Measurements from ENCODE around the gene PCSK4.
"Not testable (repeated sequence)": the region's sequence is repeated elsewhere in the genome, so short reads cannot be mapped to it uniquely, and the experiment has no call there.

The PCSK4 gene

DNA sequence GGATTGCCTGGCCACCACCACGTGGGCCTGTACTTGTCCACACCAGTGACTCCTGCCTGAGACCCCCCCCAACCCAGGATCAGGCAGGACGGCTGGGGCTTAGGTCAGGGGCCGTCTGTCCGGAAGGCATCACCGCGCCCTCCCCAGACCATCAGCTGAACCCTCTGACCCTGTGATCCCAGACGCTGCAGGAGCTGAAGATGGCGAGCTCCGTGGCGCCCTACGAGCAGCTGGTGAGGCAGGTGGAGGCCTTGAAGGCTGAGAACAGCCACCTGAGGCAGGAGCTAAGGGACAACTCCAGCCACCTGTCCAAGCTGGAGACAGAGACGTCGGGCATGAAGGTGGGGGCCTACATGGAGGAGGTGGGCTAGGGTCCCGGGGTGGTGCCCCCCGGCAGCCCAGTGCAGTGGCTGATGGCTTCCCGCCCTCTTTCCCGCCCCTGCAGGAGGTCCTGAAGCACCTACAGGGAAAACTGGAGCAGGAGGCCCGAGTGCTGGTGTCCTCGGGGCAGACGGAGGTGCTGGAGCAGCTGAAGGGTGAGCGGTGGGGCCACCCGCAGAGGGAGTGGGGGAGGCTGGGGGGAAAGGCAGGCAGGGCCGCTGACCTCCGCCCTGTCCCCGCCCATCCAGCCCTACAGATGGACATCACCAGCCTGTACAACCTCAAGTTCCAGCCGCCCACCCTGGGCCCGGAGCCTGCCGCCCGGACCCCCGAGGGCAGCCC, 37.2 kb downstream of the PCSK4 start:
- DNase-seq (no peak), ATAC-seq (no peak)

DNA sequence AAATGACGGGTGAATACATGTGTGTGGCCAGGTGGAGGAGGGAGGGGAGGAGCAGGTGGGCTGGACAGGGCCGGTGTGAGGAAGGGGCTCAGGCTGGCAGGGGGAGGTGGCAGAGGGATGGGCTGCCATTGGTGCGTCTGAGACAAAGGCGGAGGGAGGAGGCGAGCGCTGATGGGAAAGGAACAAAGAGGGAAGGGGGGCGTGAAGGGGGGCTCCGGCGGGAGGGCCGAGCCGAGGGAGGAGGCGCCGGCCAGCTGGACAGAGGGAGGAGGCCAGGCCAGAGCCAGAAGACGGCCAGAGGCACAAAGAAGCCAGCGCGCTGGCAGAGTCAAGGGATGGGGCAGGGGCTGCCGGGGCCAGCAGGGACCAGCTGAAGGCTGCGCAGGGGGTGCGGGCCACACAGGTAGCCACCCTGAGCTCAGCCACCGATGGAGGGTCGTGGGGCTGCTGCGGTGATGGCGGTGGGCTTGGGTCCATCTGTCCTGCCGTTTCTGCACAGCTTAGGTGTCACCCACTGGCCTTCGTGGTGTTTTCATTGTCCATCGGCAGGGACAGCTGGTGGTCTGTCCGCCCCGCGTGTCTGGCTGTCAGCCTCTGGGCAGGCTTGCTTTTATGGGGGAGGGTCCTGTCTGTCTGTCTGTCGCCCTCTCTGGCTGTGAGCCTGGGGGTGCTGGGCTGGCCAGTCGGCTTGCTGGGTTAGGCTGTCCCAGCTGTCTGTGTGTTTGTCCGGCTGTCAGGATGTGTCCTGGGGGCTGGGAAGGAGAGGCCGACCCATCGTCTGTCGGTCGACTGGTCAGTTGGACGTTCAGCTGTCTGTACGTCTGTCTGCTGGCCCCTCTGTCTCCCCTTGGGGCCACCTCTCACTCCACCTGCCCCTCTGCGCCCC, 38.0 kb downstream of the PCSK4 start:
- ATAC-seq (no peak), DNase-seq (no peak)

DNA sequence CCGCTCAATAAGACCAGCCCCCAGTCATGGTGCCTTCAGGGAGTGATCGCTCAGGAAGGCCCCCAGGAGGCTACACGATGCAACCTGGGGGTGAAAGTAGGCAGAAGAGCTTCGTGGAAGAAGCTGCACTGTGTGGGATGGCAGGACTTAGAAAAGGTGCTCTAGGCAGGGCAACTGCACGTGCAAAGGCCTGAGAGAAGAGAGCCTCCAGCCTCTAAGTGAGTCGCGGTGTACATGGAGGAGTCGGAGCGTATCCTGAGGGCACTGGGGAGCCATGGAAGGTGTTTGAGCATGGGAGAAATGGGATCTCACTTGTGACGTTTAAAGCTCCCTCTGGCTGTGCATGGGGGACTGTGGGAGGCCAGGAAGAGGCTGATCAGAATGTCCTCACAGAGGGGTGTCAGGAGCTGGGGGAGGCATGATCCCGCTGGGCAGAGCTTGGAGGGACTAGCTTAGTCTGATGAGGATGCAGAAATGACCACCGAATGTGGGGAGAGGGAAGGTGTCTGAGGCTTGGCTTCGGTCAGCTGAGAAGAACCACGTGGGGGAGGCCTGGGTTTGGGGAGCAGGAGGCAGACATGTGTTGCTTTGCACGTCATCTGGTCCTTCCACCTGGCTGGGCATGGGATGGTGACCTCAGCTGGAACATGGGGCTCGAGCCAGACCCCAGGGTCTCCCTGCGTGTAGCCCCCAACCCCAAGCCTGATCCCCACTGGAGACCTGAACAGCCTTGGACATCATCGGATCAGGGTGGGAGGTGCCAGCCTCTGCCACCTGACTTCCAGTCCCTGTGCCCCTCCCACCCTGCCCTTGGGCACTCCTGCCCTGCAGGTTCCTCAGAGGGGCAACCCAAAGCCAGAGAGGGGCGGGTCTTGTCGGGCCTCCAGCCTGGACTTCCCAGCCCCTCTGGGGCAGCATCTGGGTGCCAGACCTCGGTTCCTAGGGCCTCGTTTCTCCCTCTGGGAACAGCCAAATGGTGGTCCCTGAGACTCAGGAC, 39.1 kb downstream of the PCSK4 start:
- DNase-seq, result no peak
- ATAC-seq, result no peak

DNA sequence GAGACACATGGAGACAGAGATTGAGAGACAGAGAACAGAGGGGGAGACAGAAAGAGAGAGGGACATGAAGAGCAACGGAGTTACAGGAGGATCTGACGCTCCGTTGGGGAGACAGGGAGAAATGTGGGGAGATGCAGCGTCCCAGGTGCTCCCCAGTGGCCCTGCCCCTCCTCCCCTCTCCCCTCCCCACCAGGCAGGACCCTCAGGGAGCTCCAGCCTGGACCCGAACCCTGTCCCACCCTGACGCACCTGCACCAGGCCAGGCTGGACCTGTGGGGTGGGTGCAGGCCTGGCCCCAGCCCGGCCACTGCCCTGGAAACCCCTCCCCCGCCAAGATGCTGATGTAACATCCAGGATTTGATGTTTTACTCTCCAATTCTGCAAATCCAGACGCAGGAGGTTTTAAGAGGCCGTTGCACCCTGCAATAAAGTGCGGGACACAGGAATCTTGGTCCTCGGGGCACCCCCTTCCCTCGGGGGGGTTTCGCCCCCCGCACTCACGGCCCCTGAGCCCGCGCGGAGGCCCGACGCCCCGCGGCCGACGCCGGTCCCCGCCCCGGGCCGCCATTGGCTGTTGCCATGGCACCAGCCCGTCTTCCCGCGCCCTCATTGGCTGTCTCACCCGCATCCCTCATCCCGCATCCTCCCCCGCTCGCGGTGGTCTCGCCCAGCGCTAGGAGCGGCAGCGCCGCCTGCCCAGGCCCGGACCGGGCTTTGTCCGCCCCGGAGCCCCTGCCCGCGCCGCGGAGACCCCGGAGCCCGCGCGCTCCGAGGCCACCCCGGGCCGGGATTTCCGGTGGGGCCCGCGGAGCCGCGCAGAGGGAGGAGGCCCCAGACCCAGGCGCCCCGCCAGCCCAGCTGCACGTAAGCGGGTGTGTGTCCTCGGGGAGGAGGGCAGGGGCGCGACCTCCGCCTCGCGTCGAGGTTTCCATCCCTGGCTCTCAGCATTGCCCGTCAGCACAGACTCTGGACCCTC, 40.4 kb downstream of the PCSK4 start, which contains the start of gene APC2:
TSS of gene APC2 (plus strand) at position 655 of the 976 bp plus-strand sequence. CDS start 2,881 bp downstream, outside the sequence.
- ATAC-seq, result no peak
- DNase-seq, result peak; percentile 56

DNA sequence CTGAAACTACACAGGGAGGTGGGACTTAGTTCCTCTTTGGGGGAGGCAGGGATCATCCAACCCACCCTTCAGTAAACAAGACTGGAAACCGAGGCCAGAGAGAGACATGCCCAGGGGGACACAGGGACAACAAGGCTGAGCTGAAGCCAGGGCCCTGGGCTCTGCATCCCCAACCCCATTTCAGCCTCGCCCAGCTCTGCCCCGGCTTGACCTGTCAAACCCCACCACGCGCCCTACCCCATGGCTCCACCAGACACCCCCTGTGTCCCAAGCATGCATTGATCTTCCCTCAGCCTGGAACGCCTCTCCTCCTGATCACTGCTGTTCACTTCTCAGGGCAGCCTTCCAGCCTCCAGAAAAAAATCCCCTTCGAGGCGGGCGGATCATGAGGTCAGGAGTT, 42.2 kb downstream of the PCSK4 start:
- no peak for ATAC-seq
- DNase-seq, result no peak

DNA sequence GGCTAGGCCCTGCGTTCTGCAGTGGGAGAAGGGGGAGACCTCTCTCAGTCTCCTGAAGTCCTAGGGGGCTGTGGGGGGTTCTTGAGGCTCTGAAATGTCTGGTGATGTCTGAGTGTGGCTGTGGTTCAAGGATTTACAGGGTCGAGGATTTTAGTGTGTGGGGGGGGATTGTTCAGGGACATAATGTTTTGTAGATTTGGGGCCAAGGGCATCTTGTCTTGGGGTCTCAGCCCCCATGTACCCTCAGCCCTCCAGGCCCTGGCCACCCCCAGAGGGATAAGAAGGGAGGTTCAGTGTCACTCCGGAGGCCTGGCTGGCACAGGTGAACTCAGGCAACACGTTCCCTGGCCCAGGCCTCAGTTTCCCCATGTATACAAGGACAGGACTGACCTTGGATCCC, 42.6 kb downstream of the PCSK4 start:
- no peak for ATAC-seq
- DNase-seq, result no peak

DNA sequence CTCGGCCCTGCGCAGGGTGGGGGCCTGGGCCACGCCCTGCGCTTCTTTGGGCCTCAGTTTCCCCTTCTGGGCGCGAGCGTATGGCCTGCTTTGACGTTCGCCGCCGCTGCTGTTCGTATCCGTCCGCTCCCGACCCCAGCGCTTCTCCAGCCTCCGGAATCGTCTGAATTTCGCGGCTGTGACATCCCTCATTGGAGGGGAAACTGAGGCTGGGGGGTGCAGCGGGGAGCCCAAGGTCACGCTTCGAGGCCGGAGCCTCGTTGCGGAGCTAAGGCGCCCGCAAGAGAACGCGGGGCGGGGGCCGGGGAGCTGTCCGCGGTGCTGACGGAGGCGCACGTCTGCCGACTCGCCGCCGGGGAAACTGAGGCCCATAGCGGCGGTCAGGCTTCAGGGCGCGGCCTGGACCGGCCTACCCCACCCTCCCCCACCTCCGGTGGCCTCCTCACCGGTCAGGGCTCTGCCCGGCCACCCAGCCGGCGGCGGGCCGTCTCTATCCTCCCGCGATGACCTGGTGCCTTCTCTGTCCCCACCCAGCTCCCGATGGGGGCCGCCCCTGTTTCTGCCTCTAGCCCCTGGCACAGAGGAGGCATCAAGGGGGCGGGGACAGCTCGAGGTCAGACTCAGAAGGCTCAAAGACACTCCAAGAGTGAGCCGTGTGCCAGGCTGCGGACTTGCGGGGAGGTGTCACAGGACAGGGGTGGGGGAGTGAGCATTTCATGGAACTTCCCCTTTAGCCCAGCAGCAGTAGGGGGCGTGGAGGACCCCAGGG, 43.3 kb downstream of the PCSK4 start:
- DNase-seq, result peak; percentile 41
- no peak for ATAC-seq

DNA sequence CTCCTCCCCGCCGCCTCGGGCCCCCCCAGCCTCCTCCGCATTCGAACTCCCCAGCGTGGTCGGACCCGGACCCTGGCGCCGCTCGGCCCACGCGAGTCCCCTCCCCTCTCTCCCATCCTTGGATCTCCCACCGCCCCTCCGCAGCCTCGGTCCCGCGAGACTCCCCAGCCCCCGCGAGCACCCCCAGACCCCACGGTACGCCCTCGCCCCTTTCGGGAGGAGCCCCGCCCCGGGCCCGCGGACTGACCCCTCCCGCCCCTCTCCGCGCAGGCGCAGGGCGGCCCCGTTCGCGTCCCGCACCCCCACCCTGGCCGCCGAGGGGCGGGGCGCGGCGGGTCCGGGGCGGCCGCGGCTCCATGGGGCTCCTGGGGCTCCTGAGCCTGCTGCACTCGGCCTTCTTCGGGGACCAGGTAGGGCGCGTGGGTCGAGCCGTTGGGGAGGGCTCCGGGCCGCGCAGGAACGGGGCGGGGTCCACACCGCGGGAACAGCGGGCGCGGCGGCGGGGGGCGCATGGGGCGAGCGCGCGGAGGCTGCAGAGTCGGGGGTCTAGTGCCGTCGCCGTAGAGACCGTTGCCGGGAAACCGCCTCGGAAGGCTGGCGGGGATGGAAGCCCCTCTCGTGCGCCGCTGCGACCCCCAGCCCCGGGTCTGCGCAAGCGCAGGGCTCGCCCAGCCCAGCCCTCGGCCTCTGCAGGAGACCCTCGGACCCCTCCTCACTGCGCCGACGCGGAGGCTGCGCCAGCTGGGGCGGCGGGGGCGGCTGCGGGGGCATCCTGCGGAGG, 44.0 kb downstream of the PCSK4 start:
- ATAC-seq (no peak), DNase-seq (peak; percentile 34)

DNA sequence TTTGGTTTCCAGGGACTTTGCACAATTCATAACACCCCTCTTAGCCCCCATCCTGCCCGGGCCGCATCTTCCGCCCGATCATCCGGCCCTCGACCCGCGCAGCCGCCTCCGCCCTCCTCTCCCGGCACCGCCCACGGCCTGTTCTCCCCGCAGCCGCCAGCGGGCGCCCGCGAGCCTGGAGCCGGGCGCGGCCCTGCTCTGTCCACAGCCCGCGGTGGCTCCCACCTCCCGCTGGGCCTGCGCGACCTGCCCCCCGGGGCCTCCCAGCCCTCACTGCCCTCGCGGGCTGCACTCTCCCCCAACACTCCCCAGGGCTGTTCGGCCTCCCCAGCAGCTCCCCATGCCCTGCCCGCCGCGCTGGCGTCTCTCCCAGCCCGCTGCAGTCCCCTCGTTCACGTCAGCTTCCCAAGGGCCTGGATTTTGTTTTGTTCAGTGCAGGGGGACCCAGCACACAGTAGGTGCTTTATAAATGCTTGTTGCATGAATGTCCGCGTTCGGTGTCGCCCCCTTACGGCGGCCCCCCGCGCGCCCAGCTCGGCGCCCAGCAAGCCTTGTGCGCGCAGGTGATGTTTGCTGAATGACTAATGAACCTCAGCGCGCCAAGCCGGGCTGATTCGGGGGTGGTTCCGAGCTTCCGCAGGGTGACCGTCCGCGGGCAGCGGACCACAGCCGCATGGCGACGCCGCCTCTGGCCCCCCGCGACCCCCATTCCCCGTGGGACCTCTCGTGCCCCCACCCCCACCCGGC, 44.8 kb downstream of the PCSK4 start:
- peak; percentile 89 for DNase-seq
- peak; percentile 74 for ATAC-seq

DNA sequence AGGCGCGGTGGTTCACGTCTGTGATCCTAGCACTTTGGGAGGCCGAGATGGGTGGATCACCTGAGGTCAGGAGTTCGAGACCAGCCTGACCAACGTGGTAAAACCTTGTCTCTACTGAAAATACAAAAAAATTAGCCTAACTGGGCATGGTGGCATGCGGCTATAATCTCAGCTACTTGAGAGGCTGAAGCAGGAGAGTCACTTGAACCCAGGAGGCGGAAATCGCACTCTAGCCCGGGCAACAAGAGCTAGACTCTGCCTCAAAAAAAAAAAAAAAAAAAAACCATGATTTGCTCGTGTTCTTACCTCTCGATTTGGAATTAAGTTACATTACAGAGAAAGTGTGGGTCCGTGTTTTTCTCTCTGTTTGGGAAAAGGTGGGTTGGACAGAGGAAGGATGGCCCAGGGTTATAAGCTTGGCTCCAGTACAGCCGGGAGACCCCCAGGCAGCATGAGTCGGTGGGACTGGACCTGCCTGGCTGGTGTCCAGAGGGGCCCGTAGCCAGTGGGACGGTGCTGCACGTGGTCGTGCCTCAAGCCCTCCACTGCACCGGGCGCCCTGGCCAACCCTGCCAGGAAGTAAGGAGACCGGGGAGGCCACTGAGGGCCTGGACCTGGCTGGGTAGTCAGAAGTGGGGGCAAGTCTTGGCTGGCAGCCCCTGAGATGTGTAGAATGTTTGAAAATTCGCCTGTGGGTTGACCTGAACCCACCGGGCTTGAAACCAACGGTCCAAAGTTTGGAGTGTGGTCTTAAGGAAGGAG, 48.3 kb downstream of the PCSK4 start:
- no peak for DNase-seq
- ATAC-seq, result no peak

DNA sequence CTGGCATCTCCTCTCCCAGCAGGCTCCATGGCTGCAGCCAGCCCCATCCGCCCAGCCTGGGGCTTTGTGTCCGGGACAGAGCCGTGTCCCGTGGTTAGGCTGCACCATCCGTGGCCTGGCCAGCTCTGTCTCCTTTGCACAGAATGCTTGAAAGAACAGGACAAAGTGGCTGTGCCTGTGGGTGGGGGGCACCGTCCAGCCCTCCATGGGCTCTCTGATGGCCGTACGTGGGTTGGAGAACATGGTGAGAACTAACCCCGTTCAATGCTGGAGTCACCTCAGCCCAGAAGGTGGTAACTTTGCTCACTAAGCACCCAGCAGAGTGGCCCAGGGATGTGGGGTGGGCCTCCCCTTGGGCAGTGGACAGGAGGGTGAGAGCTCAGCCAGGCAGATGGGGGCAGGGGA, 49.1 kb downstream of the PCSK4 start:
- no peak for ATAC-seq
- DNase-seq, result no peak

DNA sequence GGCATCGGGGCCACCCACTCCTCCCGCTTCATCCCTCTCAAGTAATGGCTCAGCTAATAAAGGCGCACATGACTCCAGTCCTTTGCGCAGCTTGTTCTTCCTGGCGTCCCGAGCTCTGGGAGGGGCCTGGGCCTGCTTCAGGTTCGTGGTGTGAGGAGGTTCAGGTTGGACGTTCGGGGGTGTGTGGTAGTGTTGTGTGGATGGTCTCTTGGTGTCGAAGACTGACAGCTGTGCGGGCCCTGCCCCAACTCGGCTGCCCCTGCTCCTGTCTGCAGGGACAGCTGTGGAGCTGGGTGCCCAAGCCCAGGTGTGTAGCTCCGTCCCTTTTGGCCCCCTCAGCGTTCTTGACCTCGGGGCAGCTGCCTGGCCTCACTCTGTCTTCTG, 49.7 kb downstream of the PCSK4 start:
- no peak for ATAC-seq
- no peak for DNase-seq

DNA sequence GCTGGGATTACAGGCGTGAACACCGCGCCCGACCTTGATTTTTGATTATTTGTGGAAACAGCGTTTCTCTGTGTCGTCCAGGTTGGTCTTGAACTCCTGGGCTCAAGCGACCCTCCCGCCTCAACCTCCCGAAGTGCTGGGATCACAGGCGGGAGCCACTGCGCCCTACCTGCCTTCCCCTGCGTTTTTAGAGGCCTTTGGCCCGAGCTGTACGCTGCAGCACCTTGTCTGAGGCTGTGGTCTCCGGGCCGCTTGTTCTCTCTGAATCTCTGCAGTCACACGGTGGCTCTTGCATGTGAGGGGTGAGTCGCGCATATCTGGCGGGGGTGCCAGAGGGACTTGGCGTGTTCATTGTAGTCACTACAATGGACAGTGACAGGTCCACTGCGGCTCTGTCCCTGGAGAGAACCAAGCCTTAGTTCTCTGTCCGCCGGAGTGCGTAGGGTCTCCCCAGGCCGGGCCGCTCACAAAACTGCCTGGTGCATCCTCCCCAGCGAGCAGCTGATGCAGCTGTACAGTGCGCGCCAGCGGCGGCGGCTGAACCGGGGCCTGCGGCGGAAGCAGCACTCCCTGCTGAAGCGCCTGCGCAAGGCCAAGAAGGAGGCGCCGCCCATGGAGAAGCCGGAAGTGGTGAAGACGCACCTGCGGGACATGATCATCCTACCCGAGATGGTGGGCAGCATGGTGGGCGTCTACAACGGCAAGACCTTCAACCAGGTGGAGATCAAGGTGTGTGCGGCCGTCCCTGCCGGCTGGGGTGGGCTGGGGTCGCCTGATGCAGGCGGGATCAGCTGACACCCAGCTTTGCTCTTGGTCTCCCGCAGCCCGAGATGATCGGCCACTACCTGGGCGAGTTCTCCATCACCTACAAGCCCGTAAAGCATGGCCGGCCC, 50.4 kb downstream of the PCSK4 start:
- not testable (repeated sequence) for ATAC-seq, DNase-seq

DNA sequence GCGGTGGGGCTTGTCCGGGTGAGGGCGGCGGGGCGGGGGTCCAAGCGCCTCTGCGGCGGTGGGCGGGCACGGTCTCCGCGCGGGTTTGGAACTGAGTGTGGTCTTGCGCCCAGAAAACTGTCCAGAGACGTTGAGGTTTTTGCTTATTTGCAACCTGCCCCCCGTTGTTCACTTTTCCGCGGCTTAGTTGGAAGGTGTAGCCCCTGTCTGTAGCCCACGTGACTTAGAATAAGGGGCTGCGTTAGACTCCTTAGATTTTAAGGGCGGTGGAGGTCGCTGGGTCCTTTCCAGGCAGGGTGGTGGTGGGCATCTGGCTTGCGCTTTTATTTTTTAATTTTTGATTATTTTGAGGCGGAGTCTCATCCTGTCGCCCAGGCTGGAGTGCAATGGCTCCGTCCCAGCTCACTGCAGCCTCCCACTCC, 51.2 kb downstream of the PCSK4 start:
- DNase-seq (no peak), ATAC-seq (no peak)

DNA sequence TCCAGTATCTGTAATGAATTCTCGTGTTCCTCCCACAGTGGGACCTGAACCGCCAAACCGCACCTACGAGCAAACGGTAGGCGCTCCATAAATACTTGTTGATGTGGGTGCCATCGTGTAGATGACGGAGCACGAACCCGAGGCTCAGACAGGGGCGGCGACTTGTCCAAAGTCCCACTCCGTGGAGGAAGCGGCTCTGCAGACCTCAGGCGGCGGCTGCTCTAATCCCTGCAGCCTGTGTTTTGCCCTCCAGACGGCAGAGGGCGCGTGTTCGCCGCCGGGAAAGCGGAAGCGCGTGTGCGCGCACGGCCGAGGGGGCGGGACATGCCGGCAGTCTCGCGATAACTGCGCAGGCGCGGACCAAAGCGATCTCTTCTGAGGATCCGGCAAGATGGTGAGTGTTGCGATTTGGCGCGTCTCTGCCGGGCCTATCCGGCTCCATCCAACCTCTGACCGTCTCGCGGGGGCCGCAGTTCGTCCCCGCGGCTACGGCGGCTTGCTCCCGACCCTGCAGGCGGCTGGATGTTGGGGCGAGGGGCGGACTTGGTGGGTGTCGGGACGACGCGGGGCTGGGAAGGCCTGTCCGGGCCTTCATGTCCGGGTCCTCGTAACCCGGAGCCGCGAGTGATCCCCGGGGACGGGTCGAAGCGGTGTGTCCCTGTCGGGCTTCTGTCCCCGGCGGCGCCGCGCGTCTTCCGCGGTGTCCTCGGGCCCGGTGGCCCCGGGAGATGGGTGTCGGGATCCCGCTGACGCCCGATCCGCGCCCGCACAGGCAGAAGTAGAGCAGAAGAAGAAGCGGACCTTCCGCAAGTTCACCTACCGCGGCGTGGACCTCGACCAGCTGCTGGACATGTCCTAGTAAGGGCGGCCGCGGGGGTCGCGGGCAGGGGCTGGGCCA, 51.9 kb downstream of the PCSK4 start, which contains the start of gene RPS15:
TSS of gene RPS15 (plus strand) at position 362 of the 898 bp plus-strand sequence. CDS start at position 392, 30 bp downstream.
- ATAC-seq (peak; percentile 84), DNase-seq (peak; percentile 97)
